B cell (primary cell): ENCODE measurements around the gene RUFY4. TPM values are rescaled to one million over a fixed set of nuclear protein-coding genes. Genes with fewer than 3 reads are reported as not detected.

ENCODE experiments used
- ATAC-seq: fragments of 200-7000 bp; cut with Tn5 transposase; one replicate; pipeline ENCODE4 v1.10.0; 2021; ENCODE audit warnings: low read depth, mild to moderate bottlenecking, moderate number of reproducible peaks, moderate library complexity
- CTCF ChIA-PET: fragments of 350-600 bp; sonication (Branson Sonifier 250); formaldehyde crosslinking; loops from one replicate; lab custom pipeline; 2021; ENCODE audit warnings: antibody characterized with exemption, inconsistent platforms; lab: Charles Lee
- POLR2A ChIA-PET: fragments of 350-600 bp; sonication (Branson Sonifier 250); formaldehyde crosslinking; loops from one replicate; lab custom pipeline; 2021; ENCODE audit warnings: antibody characterized with exemption; lab: Charles Lee
- DNase-seq: peaks from one replicate; pipeline ENCODE4 v3.0.0; 2013
- H2AFZ ChIP-seq: 2 replicates; pipeline ENCODE4 v1.6.1; 2012; ENCODE audit warnings: mild to moderate bottlenecking, low read depth, low read length; ENCODE audit not compliant: insufficient read depth, poor library complexity, severe bottlenecking
- H3K27ac ChIP-seq, 2 donors: 1 replicate in 1 of 2; 2 replicates in 1 of 2; pipeline ENCODE4 v1.5.1; 2012 to 2013; ENCODE audit warnings: low read length in 2 of 2, mild to moderate bottlenecking in 2 of 2, moderate library complexity in 1 of 2
- H3K27me3 ChIP-seq, 4 experiments: fragments of 200-600 bp in 1 of 4; sonication (generic) in 1 of 4; replicated peaks in 1 of 4; 1 replicate in 2 of 4; 2 replicates in 2 of 4; pipeline versions ENCODE4 v1.6.1 to v1.7.0; 2013 to 2016; ENCODE audit warnings: low read length in 3 of 4, mild to moderate bottlenecking in 2 of 4, mixed read lengths in 1 of 4, moderate library complexity in 1 of 4; ENCODE audit not compliant: insufficient read depth in 4 of 4, control insufficient read depth in 3 of 4; ENCODE audit errors: control extremely low read depth in 1 of 4
- H3K36me3 ChIP-seq, 2 experiments: replicated peaks in 1 of 2; 1 replicate in 1 of 2; 2 replicates in 1 of 2; pipeline versions ENCODE4 v1.6.1 to v1.7.1; 2013; ENCODE audit warnings: low read length in 1 of 2; ENCODE audit not compliant: insufficient read depth in 2 of 2, control insufficient read depth in 1 of 2; ENCODE audit errors: control extremely low read depth in 1 of 2, extremely low read depth in 1 of 2
- H3K4me1 ChIP-seq, 2 donors: fragments of 200-600 bp in 1 of 2; sonication (generic) in 1 of 2; 1 replicate in 1 of 2; 2 replicates in 1 of 2; pipeline versions ENCODE4 v1.5.1 to v1.6.1; 2013 to 2017; ENCODE audit warnings: low read length in 2 of 2; ENCODE audit not compliant: control insufficient read depth in 2 of 2, insufficient read depth in 2 of 2
- H3K4me2 ChIP-seq: replicated peaks from 2 replicates; pipeline ENCODE3; 2012; ENCODE audit warnings: mild to moderate bottlenecking, low read depth, low read length; ENCODE audit not compliant: poor library complexity, severe bottlenecking
- H3K4me3 ChIP-seq, 5 experiments: fragments of 200-600 bp in 1 of 5; sonication (generic) in 1 of 5; 1 replicate in 3 of 5; 2 replicates in 2 of 5; pipeline versions ENCODE4 v1.5.1 to v1.7.0; 2011 to 2016; ENCODE audit warnings: low read length in 4 of 5, mild to moderate bottlenecking in 4 of 5, low read depth in 2 of 5, control low read depth in 1 of 5, moderate library complexity in 1 of 5; ENCODE audit not compliant: insufficient read depth in 1 of 5; ENCODE audit errors: control extremely low read depth in 1 of 5, extremely low read depth in 1 of 5
- H3K79me2 ChIP-seq: fragments of 200-600 bp; sonication (generic); one replicate; pipeline ENCODE4 v1.6.0; 2016; ENCODE audit warnings: low read length; ENCODE audit not compliant: control insufficient read depth, insufficient read depth
- H3K9ac ChIP-seq: fragments of 200-600 bp; sonication (generic); 2 replicates; pipeline ENCODE4 v1.6.1; 2017; ENCODE audit warnings: mild to moderate bottlenecking, low read length, moderate library complexity
- H3K9me3 ChIP-seq, 3 donors: one replicate each; pipeline versions ENCODE4 v1.6.1 to v1.7.1; 2013; ENCODE audit warnings: low read length in 2 of 3; ENCODE audit not compliant: control insufficient read depth in 2 of 3, insufficient read depth in 1 of 3; ENCODE audit errors: control extremely low read depth in 1 of 3
- H4K20me1 ChIP-seq: 2 replicates; pipeline ENCODE4 v1.6.0; 2012; ENCODE audit warnings: mild to moderate bottlenecking, low read length; ENCODE audit not compliant: insufficient read depth, control insufficient read depth, poor library complexity, severe bottlenecking
- H3K27ac Mint-ChIP-seq: one replicate; pipeline ENCODE4 v1.8.0; 2021; ENCODE audit warnings: mixed read lengths
- H3K27me3 Mint-ChIP-seq: one replicate; pipeline ENCODE4 v1.8.0; 2021; ENCODE audit warnings: mixed read lengths
- H3K4me1 Mint-ChIP-seq: one replicate; pipeline ENCODE4 v1.8.0; 2021; ENCODE audit warnings: mixed read lengths
- H3K4me3 Mint-ChIP-seq: one replicate; pipeline ENCODE4 v1.8.0; 2021; ENCODE audit warnings: mixed read lengths
- H3K9me3 Mint-ChIP-seq: one replicate; pipeline ENCODE4 v1.8.0; 2022; ENCODE audit warnings: mixed read lengths; ENCODE audit not compliant: insufficient read depth
- CTCF ChIP-seq: fragments of 200-600 bp; IDR thresholded peaks from one replicate; pipeline ENCODE4 v1.8.0; 2022; ENCODE audit warnings: antibody characterized with exemption, mild to moderate bottlenecking
- EZH2 ChIP-seq: IDR thresholded peaks from 2 replicates; pipeline ENCODE4 v1.6.1; 2012; ENCODE audit warnings: borderline replicate concordance, low read depth, mild to moderate bottlenecking, moderate library complexity, low read length; ENCODE audit not compliant: insufficient read depth, poor library complexity, severe bottlenecking
- WGBS: methylation state at CpG from one replicate; pipeline ENCODE4 v1.1.5; 2013; ENCODE audit warnings: missing lambda C conversion rate; ENCODE audit not compliant: insufficient coverage; 5-methylcytosine and 5-hydroxymethylcytosine counted together
- intact Hi-C: fragments of 100-400 bp; cut with micrococcal nuclease; formaldehyde crosslinking; loops from one replicate; pipeline ENCODE4 v1.10.0; 2022
- polyA plus RNA-seq: library from polyadenylated mRNA; depleted of rRNA; stranded (reverse); fragments of >200 nt; gene quantifications from 2 replicates; pipeline ENCODE4 v1.2.3, GENCODE V29; 2012
- total RNA-seq, 2 donors: library from RNA; stranded (reverse); fragments of 120-200 nt in 1 of 2; gene quantifications; 1 replicate in 1 of 2; 2 replicates in 1 of 2; pipeline versions ENCODE4 v1.2.3 to v1.2.4, GENCODE V29; 2013 to 2022

Gene RUFY4
- total and polyA plus RNA-seq, 2 donors (not counting 1 experiment from before 2014, with no cell fraction given) = 0.34 TPM; not detected in 1

- peaks cover 13% of the 10 kb centered on the region for H3K27me3 Mint-ChIP-seq
These were observed 8.6 kb downstream of the RUFY4 start for GRCh38 chr2:218077464-218078216.

More at GRCh38 chr2:218077464-218078216, 8.6 kb downstream of the RUFY4 start:
- Mint-ChIP-seq H3K4me1 (peaks cover 3% of the 10 kb centered on the region), H3K9me3 (no peaks in the 10 kb centered on the region), H3K4me3 (no peak overlapping the region), H3K27ac (no peak overlapping the region)
- ChIA-PET POLR2A (no interaction called here), CTCF (interaction anchor here (1.4 kb wide), 1 partner anchor 9 kb away, joined by 5 read pairs; the partner anchor contains the start of gene RUFY4)
- no peak for ATAC-seq
- Histone ChIP-seq H3K79me2 (no peaks in the 10 kb centered on the region), H3K27me3 (no peaks in the 10 kb centered on the region), H2AFZ (no peak overlapping the region), H3K4me2 (no peak overlapping the region), H3K9me3 (peaks cover 0 to 3% (median 0%) of the 10 kb centered on the region in 3 donors), H3K9ac (no peak overlapping the region), H4K20me1 (no peaks in the 10 kb centered on the region), H3K4me1 (peaks cover 0 to 4% of the 10 kb centered on the region in 2 donors), H3K4me3 (no peak overlapping the region), H3K36me3 (no peaks in the 10 kb centered on the region), H3K27ac (no peak overlapping the region)
- DNase-seq = no peak
- intact Hi-C loops = no loop called here
- TF ChIP-seq EZH2 (no peak), CTCF (no peak)
- 88% methylated on average over 5 of the region's 9 CpGs for WGBS
